GM12872 (cell line): ENCODE results near the gene C4orf50.

ENCODE experiments used
- TF ChIP-seq, protein P1 (sequence below): IDR thresholded peaks from 3 replicates; pipeline ENCODE4 v1.5.1; 2011; ENCODE audit warnings: low read depth, mild to moderate bottlenecking, low read length, moderate library complexity; ENCODE audit not compliant: insufficient read depth

The C4orf50 gene

GRCh38 chr4:5964030-5964429 is 54.2 kb downstream of the C4orf50 start:
- TF ChIP-seq, protein P1, sequence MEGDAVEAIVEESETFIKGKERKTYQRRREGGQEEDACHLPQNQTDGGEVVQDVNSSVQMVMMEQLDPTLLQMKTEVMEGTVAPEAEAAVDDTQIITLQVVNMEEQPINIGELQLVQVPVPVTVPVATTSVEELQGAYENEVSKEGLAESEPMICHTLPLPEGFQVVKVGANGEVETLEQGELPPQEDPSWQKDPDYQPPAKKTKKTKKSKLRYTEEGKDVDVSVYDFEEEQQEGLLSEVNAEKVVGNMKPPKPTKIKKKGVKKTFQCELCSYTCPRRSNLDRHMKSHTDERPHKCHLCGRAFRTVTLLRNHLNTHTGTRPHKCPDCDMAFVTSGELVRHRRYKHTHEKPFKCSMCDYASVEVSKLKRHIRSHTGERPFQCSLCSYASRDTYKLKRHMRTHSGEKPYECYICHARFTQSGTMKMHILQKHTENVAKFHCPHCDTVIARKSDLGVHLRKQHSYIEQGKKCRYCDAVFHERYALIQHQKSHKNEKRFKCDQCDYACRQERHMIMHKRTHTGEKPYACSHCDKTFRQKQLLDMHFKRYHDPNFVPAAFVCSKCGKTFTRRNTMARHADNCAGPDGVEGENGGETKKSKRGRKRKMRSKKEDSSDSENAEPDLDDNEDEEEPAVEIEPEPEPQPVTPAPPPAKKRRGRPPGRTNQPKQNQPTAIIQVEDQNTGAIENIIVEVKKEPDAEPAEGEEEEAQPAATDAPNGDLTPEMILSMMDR = no peak

GRCh38 chr4:5963611-5964010 is 54.6 kb downstream of the C4orf50 start:
- TF ChIP-seq, protein P1 = no peak

GRCh38 chr4:5962416-5962815 is 55.8 kb downstream of the C4orf50 start:
- TF ChIP-seq, protein P1 = no peak

DNA sequence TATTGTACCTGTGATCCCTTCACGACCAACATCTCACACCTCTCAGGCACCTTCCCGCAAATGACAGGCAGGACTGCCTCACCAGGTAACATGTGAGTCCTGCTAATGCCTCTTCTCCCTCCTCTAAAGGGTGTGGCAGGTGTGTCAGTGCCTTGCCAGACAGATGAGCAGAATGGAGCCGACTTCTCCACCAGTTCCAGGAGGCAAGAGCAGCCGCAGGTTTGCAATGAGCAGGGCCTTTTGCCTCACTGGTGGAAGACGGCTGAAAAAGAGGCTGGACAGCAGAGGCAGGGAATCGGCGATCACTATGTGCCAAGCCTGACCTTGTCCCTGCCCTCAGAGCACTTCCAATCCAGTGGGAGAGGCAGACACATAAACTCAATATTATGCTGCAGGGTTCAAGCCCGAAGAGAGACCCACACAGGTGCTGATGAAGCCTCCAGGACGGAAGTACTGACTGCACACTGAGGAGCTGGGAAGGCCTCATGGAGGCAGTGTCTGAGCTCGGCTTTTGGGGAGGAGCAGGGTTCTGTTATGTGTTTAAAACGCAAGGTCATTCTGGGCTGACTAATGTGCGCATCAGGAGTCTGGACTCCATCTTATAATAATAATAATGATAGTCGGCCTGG is 57.9 kb downstream of the C4orf50 start:
- TF ChIP-seq, protein P1 = no peak

- TF ChIP-seq, protein P1 = no peak
These were observed 58.8 kb downstream of the C4orf50 start for GRCh38 chr4:5959211-5959982.

- TF ChIP-seq, protein P1 = no peak
These were observed 60.0 kb downstream of the C4orf50 start for GRCh38 chr4:5958199-5958735.

- TF ChIP-seq, protein P1 = no peak
These were observed 61.2 kb downstream of the C4orf50 start for GRCh38 chr4:5957076-5957475.
